Common myeloid progenitor, CD34-positive (primary cell): ENCODE results near the gene SIX4.
"Not testable (repeated sequence)": the region's sequence is repeated elsewhere in the genome, so short reads cannot be mapped to it uniquely, and the experiment has no call there.

ENCODE experiments used
- CTCF ChIA-PET: fragments of 350-600 bp; sonication (Branson Sonifier 250); formaldehyde crosslinking; loops from one replicate; lab custom pipeline; 2021; ENCODE audit warnings: antibody characterized with exemption; lab: Charles Lee
- POLR2A ChIA-PET: fragments of 350-600 bp; sonication (Branson Sonifier 250); formaldehyde crosslinking; loops from one replicate; lab custom pipeline; 2021; ENCODE audit warnings: antibody characterized with exemption; lab: Charles Lee
- DNase-seq, 3 donors: peaks; one replicate each; pipeline versions ENCODE4 v3.0.0 to v3.0.0-alpha.2; 2013
- H3K27ac ChIP-seq, 2 experiments: 1 replicate in 1 of 2; 2 replicates in 1 of 2; pipeline ENCODE4 v1.7.0; 2013; ENCODE audit warnings: inconsistent platforms in 2 of 2, low read length in 2 of 2, mild to moderate bottlenecking in 2 of 2, low read depth in 1 of 2, moderate library complexity in 1 of 2; ENCODE audit not compliant: severe bottlenecking in 2 of 2, insufficient read depth in 1 of 2, poor library complexity in 1 of 2
- H3K27me3 ChIP-seq, 5 experiments: replicated peaks in 2 of 5; 1 replicate in 3 of 5; 2 replicates in 2 of 5; pipeline versions ENCODE4 v1.6.1 to v1.7.0; 2013; ENCODE audit warnings: low read length in 4 of 5, mild to moderate bottlenecking in 2 of 5, moderate library complexity in 2 of 5, inconsistent platforms in 1 of 5; ENCODE audit not compliant: insufficient read depth in 5 of 5, control insufficient read depth in 4 of 5
- H3K36me3 ChIP-seq, 4 experiments: 1 replicate in 2 of 4; 2 replicates in 2 of 4; pipeline versions ENCODE4 v1.6.1 to v1.7.0; 2013; ENCODE audit warnings: low read length in 3 of 4, control low read depth in 1 of 4, mild to moderate bottlenecking in 1 of 4; ENCODE audit not compliant: control insufficient read depth in 4 of 4, insufficient read depth in 4 of 4
- H3K4me1 ChIP-seq, 4 experiments: 1 replicate in 3 of 4; 2 replicates in 1 of 4; pipeline versions ENCODE4 v1.6.1 to v1.7.1; 2013; ENCODE audit warnings: low read length in 3 of 4, mild to moderate bottlenecking in 3 of 4, control low read depth in 1 of 4, inconsistent platforms in 1 of 4, moderate library complexity in 1 of 4; ENCODE audit not compliant: control insufficient read depth in 4 of 4, insufficient read depth in 4 of 4; ENCODE audit errors: control extremely low read depth in 1 of 4
- H3K4me3 ChIP-seq, 7 experiments: 1 replicate in 4 of 7; 2 replicates in 3 of 7; pipeline versions ENCODE4 v1.5.1 to v1.7.0; 2013; ENCODE audit warnings: mild to moderate bottlenecking in 7 of 7, low read length in 6 of 7, moderate library complexity in 6 of 7, inconsistent platforms in 2 of 7, low read depth in 2 of 7, control low read depth in 1 of 7; ENCODE audit not compliant: insufficient read depth in 4 of 7, control insufficient read depth in 1 of 7; ENCODE audit errors: extremely low read depth in 1 of 7
- H3K9me3 ChIP-seq, 5 experiments: 1 replicate in 4 of 5; 2 replicates in 1 of 5; pipeline versions ENCODE4 v1.6.1 to v1.7.1; 2013; ENCODE audit warnings: low read length in 4 of 5, mild to moderate bottlenecking in 2 of 5, inconsistent platforms in 1 of 5, low read depth in 1 of 5, moderate library complexity in 1 of 5; ENCODE audit not compliant: control insufficient read depth in 4 of 5, insufficient read depth in 2 of 5; ENCODE audit errors: control extremely low read depth in 1 of 5
- WGBS: methylation state at CpG from one replicate; pipeline ENCODE4 v1.1.5; 2013; ENCODE audit not compliant: insufficient coverage; 5-methylcytosine and 5-hydroxymethylcytosine counted together

The SIX4 gene

DNA sequence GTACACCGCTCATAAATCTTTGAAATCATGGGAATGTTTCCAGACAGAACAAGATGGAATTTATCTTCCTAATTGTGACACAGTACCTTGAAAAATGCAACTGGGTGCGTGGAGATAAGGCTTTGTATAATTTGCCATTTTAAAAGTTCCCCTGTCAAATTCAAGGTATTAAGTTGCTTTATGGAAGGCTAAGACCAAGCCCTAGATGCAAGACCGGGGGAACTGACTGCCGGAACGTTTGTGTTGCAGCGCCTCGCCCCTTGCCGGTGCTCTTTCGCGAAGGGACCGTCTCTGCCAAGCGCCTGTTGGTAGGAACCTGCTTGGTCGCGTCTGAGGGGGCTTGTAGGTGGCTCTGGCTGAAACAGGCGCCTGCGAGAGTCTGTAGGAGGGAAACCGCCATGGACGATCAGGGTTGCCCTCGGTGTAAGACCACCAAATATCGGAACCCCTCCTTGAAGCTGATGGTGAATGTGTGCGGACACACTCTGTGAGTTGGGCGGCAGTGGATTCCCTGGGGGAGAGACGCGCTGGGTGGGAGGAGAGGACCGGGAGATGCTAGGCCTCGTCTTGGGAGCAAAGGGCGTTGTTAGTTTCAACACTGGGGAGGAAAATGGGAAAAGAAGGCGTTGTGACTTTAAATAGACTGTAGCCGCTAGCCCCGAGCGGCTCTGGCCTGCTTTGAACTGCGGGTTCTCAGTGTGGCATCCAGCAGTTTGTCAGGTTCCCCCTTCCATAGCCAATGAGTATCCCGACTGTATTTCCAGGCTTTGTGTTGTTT lies 10.5 kb upstream of the SIX4 start, which contains the start of gene MNAT1:
Gene MNAT1, plus strand, starts transcription at position 297 of the 778 bp plus-strand sequence. Its CDS starts 102 bp downstream, at position 399.
- H3K36me3 ChIP-seq, result no peaks in the 10 kb centered on the region
- no peaks in the 10 kb centered on the region for H3K9me3 ChIP-seq
- ChIA-PET CTCF (interaction anchor here (1.0 kb wide), 1 partner anchor 12 kb away, joined by 3 read pairs; no protein-coding TSS in a partner anchor), POLR2A (no interaction called here)
- WGBS, result 3% methylated on average over 33 of the region's 33 CpGs
- peak within 1 kb of the TSS; percentile 58 to 87 for H3K27ac ChIP-seq
- H3K4me3 ChIP-seq, result peak within 1 kb of the TSS; percentile 85 to 98 (median 96)
- DNase-seq, result peak; percentile 87 to 92 (median 90)
- H3K4me1 ChIP-seq, result peaks cover 8 to 11% (median 8%) of the 10 kb centered on the region in 4 experiments
- peaks cover 5 to 23% (median 8%) of the 10 kb centered on the region in 5 experiments for H3K27me3 ChIP-seq

DNA sequence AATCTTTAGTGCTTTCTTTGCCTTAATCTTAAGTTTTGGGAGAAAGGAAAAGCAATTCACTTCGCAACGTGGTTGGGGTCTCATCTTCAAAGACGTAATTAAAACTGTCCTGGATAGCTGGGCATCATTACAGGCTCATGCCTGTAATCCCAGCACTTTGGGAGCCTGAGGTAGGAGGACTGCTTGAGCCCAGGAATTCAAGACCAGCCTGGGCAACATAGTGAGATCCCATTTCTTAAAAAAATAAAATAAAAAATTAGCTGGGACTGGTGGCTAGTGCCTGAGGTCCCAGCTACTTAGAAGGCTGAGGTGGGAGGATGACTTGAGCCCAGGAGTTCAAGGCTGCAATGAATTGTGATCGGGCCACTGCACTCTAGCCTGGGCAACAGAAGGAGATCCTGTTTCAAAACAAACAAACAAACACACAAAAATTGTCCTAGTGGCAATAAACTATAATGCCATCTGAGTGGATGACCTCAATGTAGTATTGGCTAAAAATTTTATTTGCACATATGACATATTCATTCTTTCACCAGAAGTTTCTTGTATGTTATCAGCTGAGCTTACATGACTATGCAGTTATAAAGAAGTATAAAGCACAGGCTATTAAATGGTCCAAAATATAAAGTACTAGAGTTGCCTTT lies 8.8 kb upstream of the SIX4 start:
- POLR2A ChIA-PET, result no interaction called here
- peaks cover 11 to 39% (median 13%) of the 10 kb centered on the region in 5 experiments for H3K27me3 ChIP-seq
- H3K4me1 ChIP-seq, result peaks cover 8 to 11% (median 8%) of the 10 kb centered on the region in 4 experiments
- no peaks in the 10 kb centered on the region for H3K9me3 ChIP-seq
- H3K36me3 ChIP-seq, result no peaks in the 10 kb centered on the region
- 83% methylated on average over 3 of the region's 4 CpGs for WGBS
- DNase-seq, result no peak
- H3K27ac ChIP-seq, result no peak overlapping the region
- CTCF ChIA-PET, result no interaction called here
- no peak overlapping the region for H3K4me3 ChIP-seq

- Histone ChIP-seq H3K27me3 (peaks cover 13 to 55% (median 22%) of the 10 kb centered on the region in 5 experiments), H3K4me1 (peaks cover 8 to 11% (median 8%) of the 10 kb centered on the region in 4 experiments)
- H3K9me3 ChIP-seq, H3K36me3 ChIP-seq, DNase-seq, H3K4me3 ChIP-seq, POLR2A ChIA-PET, CTCF ChIA-PET, H3K27ac ChIP-seq: not testable (repeated sequence)
- WGBS, result 100% methylated on average over 2 of the region's 5 CpGs
Measured at GRCh38 chr14:60731291-60731690, 7.1 kb upstream of the SIX4 start.

GRCh38 chr14:60723116-60723906 lies 840 bp downstream of the SIX4 start:
- ChIA-PET POLR2A (interaction anchor here (0.5 kb wide), 1 partner anchor 34 kb away, joined by 4 read pairs; no protein-coding TSS in a partner anchor), CTCF (interaction anchor here (0.6 kb wide), 1 partner anchor 42 kb away, joined by 3 read pairs; no protein-coding TSS in a partner anchor)
- Histone ChIP-seq H3K9me3 (peaks cover 0 to 2% (median 0%) of the 10 kb centered on the region in 5 experiments), H3K36me3 (no peaks in the 10 kb centered on the region), H3K4me1 (peaks cover 0 to 32% (median 28%) of the 10 kb centered on the region in 4 experiments), H3K4me3 (peak overlapping the region; percentile 28 to 75 (median 62)), H3K27ac (no peak overlapping the region), H3K27me3 (peaks cover 32 to 95% (median 55%) of the 10 kb centered on the region in 5 experiments)
- peak in 2 of 3 donors; percentile 48 to 63 for DNase-seq
- WGBS, result under 1% methylated on average over 54 of the region's 78 CpGs

- Histone ChIP-seq H3K27me3 (peaks cover 32 to 94% (median 57%) of the 10 kb centered on the region in 5 experiments), H3K4me1 (peaks cover 0 to 32% (median 28%) of the 10 kb centered on the region in 4 experiments), H3K27ac (no peak overlapping the region), H3K36me3 (no peaks in the 10 kb centered on the region), H3K4me3 (peak overlapping the region in 6 of 7 experiments; percentile 46 to 75 (median 64)), H3K9me3 (peaks cover 0 to 2% (median 0%) of the 10 kb centered on the region in 5 experiments)
- DNase-seq, result peak in 2 of 3 donors; percentile 45 to 54
- under 1% methylated on average over 24 of the region's 60 CpGs for WGBS
- ChIA-PET POLR2A (no interaction called here), CTCF (interaction anchor here (0.6 to 1.2 kb wide), 2 partner anchors 11 to 43 kb away, joined by 3 read pairs; no protein-coding TSS in a partner anchor)
Measured at GRCh38 chr14:60722357-60723115, 1.6 kb downstream of the SIX4 start.

DNA sequence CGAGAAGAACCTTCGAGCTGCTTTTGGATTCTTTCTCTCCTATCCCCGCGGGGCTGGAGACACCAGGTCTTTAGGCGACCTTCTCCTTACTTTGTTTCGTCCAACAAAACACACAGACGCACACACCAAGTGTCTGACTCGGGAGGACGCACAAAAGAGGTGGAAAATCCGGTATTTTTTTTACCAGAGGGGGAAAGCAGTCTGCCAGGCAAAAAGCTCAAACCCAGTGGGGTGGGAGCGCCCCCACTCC lies 2.1 kb downstream of the SIX4 start:
- H3K9me3 ChIP-seq, result no peaks in the 10 kb centered on the region
- H3K27me3 ChIP-seq, result peaks cover 32 to 93% (median 55%) of the 10 kb centered on the region in 5 experiments
- peak in 1 of 3 donors; percentile 12 for DNase-seq
- H3K4me3 ChIP-seq, result peak overlapping the region in 6 of 7 experiments; percentile 32 to 75 (median 57)
- H3K4me1 ChIP-seq, result peaks cover 0 to 32% (median 28%) of the 10 kb centered on the region in 4 experiments
- ChIA-PET POLR2A (no interaction called here), CTCF (interaction anchor here (1.2 kb wide), 1 partner anchor 12 kb away, joined by 3 read pairs; no protein-coding TSS in a partner anchor)
- WGBS, result 0% methylated on average over 5 of the region's 11 CpGs
- H3K36me3 ChIP-seq, result no peaks in the 10 kb centered on the region
- no peak overlapping the region for H3K27ac ChIP-seq
